Spleen (tissue), 11 donors: ENCODE data around the gene BPI. TPM values are rescaled to one million over a fixed set of nuclear protein-coding genes. Genes with fewer than 3 reads are reported as not detected.

Experiments
- DNase-seq: peaks from one replicate; pipeline ENCODE4 v3.0.0-alpha.2; 2020
- H3K27ac ChIP-seq, 8 donors: fragments of 200-600 bp; sonication (generic) in 7 of 8; 1 replicate in 4 of 8; 2 replicates in 4 of 8; pipeline versions ENCODE4 v1.5.0 to v1.8.0; 2016 to 2021; ENCODE audit warnings: inconsistent platforms in 4 of 8, mild to moderate bottlenecking in 4 of 8, moderate library complexity in 1 of 8
- H3K27me3 ChIP-seq, 7 donors: fragments of 200-600 bp; sonication (generic) in 6 of 7; replicated peaks in 1 of 7; 1 replicate in 4 of 7; 2 replicates in 3 of 7; pipeline versions ENCODE4 v1.5.0 to v1.8.0; 2016 to 2021; ENCODE audit warnings: inconsistent platforms in 3 of 7, mild to moderate bottlenecking in 1 of 7
- H3K36me3 ChIP-seq, 6 donors: fragments of 200-600 bp; sonication (generic) in 5 of 6; 1 replicate in 4 of 6; 2 replicates in 2 of 6; pipeline versions ENCODE4 v1.5.0 to v1.8.0; 2016 to 2021; ENCODE audit warnings: inconsistent platforms in 2 of 6
- H3K4me1 ChIP-seq, 6 donors: fragments of 200-600 bp; sonication (generic) in 5 of 6; 1 replicate in 3 of 6; 2 replicates in 3 of 6; pipeline versions ENCODE4 v1.5.0 to v1.8.0; 2016 to 2021; ENCODE audit warnings: inconsistent platforms in 3 of 6
- H3K4me3 ChIP-seq, 8 donors: fragments of 200-600 bp; sonication (generic) in 7 of 8; 1 replicate in 4 of 8; 2 replicates in 4 of 8; pipeline versions ENCODE4 v1.5.0 to v1.8.0; 2016 to 2021; ENCODE audit warnings: inconsistent platforms in 4 of 8, mild to moderate bottlenecking in 4 of 8, moderate library complexity in 2 of 8
- H3K9me3 ChIP-seq, 8 donors: fragments of 200-600 bp; sonication (generic) in 7 of 8; 1 replicate in 4 of 8; 2 replicates in 4 of 8; pipeline versions ENCODE4 v1.5.0 to v1.8.0; 2016 to 2021; ENCODE audit warnings: inconsistent platforms in 4 of 8
- CTCF ChIP-seq, 11 experiments: fragments of 200-600 bp in 7 of 11; fragments of 450-650 bp in 4 of 11; sonication (generic) in 4 of 11; IDR thresholded peaks in 8 of 11; conservative IDR thresholded peaks in 3 of 11; 1 replicate in 7 of 11; 2 replicates in 4 of 11; pipeline versions ENCODE4 v1.4.0 to v1.8.0; 2016 to 2021; ENCODE audit warnings: antibody characterized with exemption in 11 of 11, inconsistent platforms in 4 of 11, mild to moderate bottlenecking in 1 of 11
- POLR2A ChIP-seq, 3 donors: fragments of 450-650 bp; IDR thresholded peaks; one replicate each; pipeline ENCODE4 v1.5.1; 2017; ENCODE audit warnings: antibody characterized with exemption in 3 of 3, mild to moderate bottlenecking in 1 of 3
- POLR2AphosphoS5 ChIP-seq, 3 donors: sonication (generic); formaldehyde crosslinking; IDR thresholded peaks; one replicate each; pipeline ENCODE4 v1.5.1; 2017; ENCODE audit warnings: antibody characterized with exemption in 3 of 3
- WGBS, 5 donors: extraction: QIAGEN DNeasy Blood & Tissue Kit in 3 of 5; methylation state at CpG; one replicate each; pipeline versions ENCODE4 v1.1.5 to v1.1.7; 2013 to 2018; 5-methylcytosine and 5-hydroxymethylcytosine counted together
- intact Hi-C: fragments of 100-400 bp; cut with DNase I; formaldehyde crosslinking; loops from one replicate; pipeline ENCODE4 v1.15.0; 2023; ENCODE audit warnings: low total_unique reads
- polyA plus RNA-seq, 3 donors: library from polyadenylated mRNA; stranded (reverse); fragments of 200-250 nt; gene quantifications; one replicate each; pipeline ENCODE4 v1.2.1, GENCODE V29; 2013
- total RNA-seq, 7 donors: library from RNA; depleted of rRNA in 3 of 7; stranded (reverse); fragments of >200 nt in 3 of 7; fragmentation: NEBNext Ultra II Directional in 4 of 7; extraction: Animal tissue kit (Norgen Biotek cat#: 25700) in 4 of 7; gene quantifications; one replicate each; pipeline versions ENCODE4 v1.1.0 to v1.2.1, GENCODE V29; 2016 to 2021
- donor health status: healthy with polysubstance abuse.
- donor health status: DM: no; HTN: no; CAD: no; lungs with moderate emphysema.
- donor health status: DM: no; HTN: no; CAD: no.
- donor health status: Bipolar disorder and iron deficiency.
- donor health status: healthy.
- donor health status: DM: no; HTN: no; CAD: no.
- donor health status: DM: yes; HTN: yes; CAD: no.

Gene BPI
- total and polyA plus RNA-seq, 10 donors = 1.1 to 49.4 (median 4.3) TPM

GRCh38 chr20:38346741-38347140, 42.8 kb downstream of the BPI start:
- no peaks in the 10 kb centered on the region for H3K9me3 ChIP-seq
- H3K4me1 ChIP-seq = no peaks in the 10 kb centered on the region
- no peak overlapping the region for H3K27ac ChIP-seq
- TF ChIP-seq CTCF (IDR thresholded peaks at IDR 0.05 in 8 of 11, conservative IDR thresholded peaks at IDR 0.05 in 3 of 11) = no peak
- TF ChIP-seq POLR2AphosphoS5 (IDR thresholded peaks at IDR 0.05) = no peak
- H3K27me3 ChIP-seq = no peaks in the 10 kb centered on the region
- no peak overlapping the region for H3K4me3 ChIP-seq
- no peak for DNase-seq
- H3K36me3 ChIP-seq = no peaks in the 10 kb centered on the region
- intact Hi-C loops = no loop called here
- 77 to 90% (median 88%) methylated on average over 4 of the region's 4 CpGs for WGBS, 5 donors

GRCh38 chr20:38349856-38350255, 45.9 kb downstream of the BPI start:
- H3K36me3 ChIP-seq = no peaks in the 10 kb centered on the region
- H3K27me3 ChIP-seq = no peaks in the 10 kb centered on the region
- no peak for DNase-seq
- no peak overlapping the region for H3K27ac ChIP-seq
- no peaks in the 10 kb centered on the region for H3K4me1 ChIP-seq
- H3K4me3 ChIP-seq = no peak overlapping the region
- intact Hi-C loops = no loop called here
- WGBS, 5 donors = 69 to 85% (median 79%) methylated on average over 5 of the region's 5 CpGs
- no peaks in the 10 kb centered on the region for H3K9me3 ChIP-seq
- TF ChIP-seq POLR2AphosphoS5 (IDR thresholded peaks at IDR 0.05) = no peak

GRCh38 chr20:38350879-38351775, 47.2 kb downstream of the BPI start:
- no peak overlapping the region for H3K4me3 ChIP-seq
- no peaks in the 10 kb centered on the region for H3K36me3 ChIP-seq
- H3K27ac ChIP-seq = no peak overlapping the region
- no peak for DNase-seq
- TF ChIP-seq POLR2A (IDR thresholded peaks at IDR 0.05) (no peak), CTCF (IDR thresholded peaks at IDR 0.05 in 8 of 11, conservative IDR thresholded peaks at IDR 0.05 in 3 of 11) (no peak), POLR2AphosphoS5 (IDR thresholded peaks at IDR 0.05) (no peak)
- no peaks in the 10 kb centered on the region for H3K9me3 ChIP-seq
- WGBS, 5 donors = 61 to 82% (median 65%) methylated on average over 15 of the region's 15 CpGs
- no peaks in the 10 kb centered on the region for H3K4me1 ChIP-seq
- intact Hi-C loops = no loop called here
- H3K27me3 ChIP-seq = no peaks in the 10 kb centered on the region

- no peaks in the 10 kb centered on the region for H3K36me3 ChIP-seq
- DNase-seq = no peak
- H3K27me3 ChIP-seq = no peaks in the 10 kb centered on the region
- 34 to 58% (median 50%) methylated on average over 7 of the region's 7 CpGs for WGBS, 5 donors
- H3K4me3 ChIP-seq = no peak overlapping the region
- intact Hi-C loops = no loop called here
- H3K4me1 ChIP-seq = peaks cover 0 to 9% (median 0%) of the 10 kb centered on the region in 6 donors
- H3K9me3 ChIP-seq = no peaks in the 10 kb centered on the region
- TF ChIP-seq CTCF (IDR thresholded peaks at IDR 0.05 in 8 of 11, conservative IDR thresholded peaks at IDR 0.05 in 3 of 11) (no peak), POLR2AphosphoS5 (IDR thresholded peaks at IDR 0.05) (no peak), POLR2A (IDR thresholded peaks at IDR 0.05) (no peak)
- H3K27ac ChIP-seq = no peak overlapping the region
Observed at GRCh38 chr20:38353316-38353715, 49.4 kb downstream of the BPI start.
